Measurements from ENCODE around the gene FBLN1. TPM values are rescaled to one million over a fixed set of nuclear protein-coding genes. Genes with fewer than 3 reads are reported as not detected.

The FBLN1 gene
- total and polyA plus RNA-seq, 2 of the 13 experiments (the other 11 are each of a cell fraction or from before 2014, with no cell fraction given): 37.3 to 103 TPM

DNA sequence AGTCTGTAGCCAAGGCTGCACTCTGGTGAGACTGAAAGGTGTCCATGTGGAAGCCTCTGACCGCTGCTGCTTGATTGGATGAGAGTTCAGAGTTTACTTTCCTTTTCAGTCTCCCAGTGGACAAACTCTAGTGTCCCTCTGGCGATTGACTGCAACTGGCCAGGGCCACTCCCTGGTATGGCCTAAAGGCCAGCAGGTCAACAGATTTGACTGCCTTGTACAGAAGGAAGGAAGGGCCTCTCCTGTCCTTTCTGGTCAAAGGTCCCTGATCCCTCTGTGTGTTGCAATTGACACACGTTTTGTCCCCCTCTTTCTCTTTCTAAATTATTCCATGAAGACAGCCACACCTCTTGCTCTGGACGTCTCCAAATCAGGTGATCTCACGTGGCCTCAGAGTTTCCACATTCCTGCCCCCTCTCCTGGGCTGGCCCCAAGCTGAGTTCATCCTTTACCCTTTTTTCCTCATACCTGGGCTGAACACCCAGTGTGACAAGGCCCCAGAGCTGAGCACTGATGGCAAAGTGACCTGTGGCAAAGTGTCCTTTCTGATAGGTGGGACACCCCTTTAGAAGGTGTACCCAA lies 18.7 kb upstream of the FBLN1 start (continued):
- TF ChIP-seq SMYD3 (CRISPR knock-in tag; IDR thresholded peaks at IDR 0.05): no peak
- 0 out of 2 replicates have a peak, but pooled peaks have one; percentile 43 for TF ChIP-seq ZNF761 (CRISPR knock-in tag; conservative IDR thresholded peaks at IDR 0.05)
- TF ChIP-seq HMG20A (CRISPR knock-in tag; IDR thresholded peaks at IDR 0.05; ENCODE audit: borderline replicate concordance): 0 out of 2 replicates have a peak, but pooled peaks have one; percentile 27
- TF ChIP-seq ZNF605 (CRISPR knock-in tag; IDR thresholded peaks at IDR 0.05): 0 out of 2 replicates have a peak, but pooled peaks have one; percentile 54
- no peak for TF ChIP-seq AGO1 (IDR thresholded peaks at IDR 0.05; ENCODE audit: low read depth, low read length, poor library complexity, severe bottlenecking)
- no peak for TF ChIP-seq RBM22 (optimal IDR thresholded peaks at IDR 0.05; ENCODE audit: low read length)
- TF ChIP-seq, protein P1, sequence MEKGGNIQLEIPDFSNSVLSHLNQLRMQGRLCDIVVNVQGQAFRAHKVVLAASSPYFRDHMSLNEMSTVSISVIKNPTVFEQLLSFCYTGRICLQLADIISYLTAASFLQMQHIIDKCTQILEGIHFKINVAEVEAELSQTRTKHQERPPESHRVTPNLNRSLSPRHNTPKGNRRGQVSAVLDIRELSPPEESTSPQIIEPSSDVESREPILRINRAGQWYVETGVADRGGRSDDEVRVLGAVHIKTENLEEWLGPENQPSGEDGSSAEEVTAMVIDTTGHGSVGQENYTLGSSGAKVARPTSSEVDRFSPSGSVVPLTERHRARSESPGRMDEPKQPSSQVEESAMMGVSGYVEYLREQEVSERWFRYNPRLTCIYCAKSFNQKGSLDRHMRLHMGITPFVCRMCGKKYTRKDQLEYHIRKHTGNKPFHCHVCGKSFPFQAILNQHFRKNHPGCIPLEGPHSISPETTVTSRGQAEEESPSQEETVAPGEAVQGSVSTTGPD (CRISPR knock-in tag; IDR thresholded peaks at IDR 0.05): no peak; the same call in 1 of the 2 replicates
- TF ChIP-seq, protein P2, sequence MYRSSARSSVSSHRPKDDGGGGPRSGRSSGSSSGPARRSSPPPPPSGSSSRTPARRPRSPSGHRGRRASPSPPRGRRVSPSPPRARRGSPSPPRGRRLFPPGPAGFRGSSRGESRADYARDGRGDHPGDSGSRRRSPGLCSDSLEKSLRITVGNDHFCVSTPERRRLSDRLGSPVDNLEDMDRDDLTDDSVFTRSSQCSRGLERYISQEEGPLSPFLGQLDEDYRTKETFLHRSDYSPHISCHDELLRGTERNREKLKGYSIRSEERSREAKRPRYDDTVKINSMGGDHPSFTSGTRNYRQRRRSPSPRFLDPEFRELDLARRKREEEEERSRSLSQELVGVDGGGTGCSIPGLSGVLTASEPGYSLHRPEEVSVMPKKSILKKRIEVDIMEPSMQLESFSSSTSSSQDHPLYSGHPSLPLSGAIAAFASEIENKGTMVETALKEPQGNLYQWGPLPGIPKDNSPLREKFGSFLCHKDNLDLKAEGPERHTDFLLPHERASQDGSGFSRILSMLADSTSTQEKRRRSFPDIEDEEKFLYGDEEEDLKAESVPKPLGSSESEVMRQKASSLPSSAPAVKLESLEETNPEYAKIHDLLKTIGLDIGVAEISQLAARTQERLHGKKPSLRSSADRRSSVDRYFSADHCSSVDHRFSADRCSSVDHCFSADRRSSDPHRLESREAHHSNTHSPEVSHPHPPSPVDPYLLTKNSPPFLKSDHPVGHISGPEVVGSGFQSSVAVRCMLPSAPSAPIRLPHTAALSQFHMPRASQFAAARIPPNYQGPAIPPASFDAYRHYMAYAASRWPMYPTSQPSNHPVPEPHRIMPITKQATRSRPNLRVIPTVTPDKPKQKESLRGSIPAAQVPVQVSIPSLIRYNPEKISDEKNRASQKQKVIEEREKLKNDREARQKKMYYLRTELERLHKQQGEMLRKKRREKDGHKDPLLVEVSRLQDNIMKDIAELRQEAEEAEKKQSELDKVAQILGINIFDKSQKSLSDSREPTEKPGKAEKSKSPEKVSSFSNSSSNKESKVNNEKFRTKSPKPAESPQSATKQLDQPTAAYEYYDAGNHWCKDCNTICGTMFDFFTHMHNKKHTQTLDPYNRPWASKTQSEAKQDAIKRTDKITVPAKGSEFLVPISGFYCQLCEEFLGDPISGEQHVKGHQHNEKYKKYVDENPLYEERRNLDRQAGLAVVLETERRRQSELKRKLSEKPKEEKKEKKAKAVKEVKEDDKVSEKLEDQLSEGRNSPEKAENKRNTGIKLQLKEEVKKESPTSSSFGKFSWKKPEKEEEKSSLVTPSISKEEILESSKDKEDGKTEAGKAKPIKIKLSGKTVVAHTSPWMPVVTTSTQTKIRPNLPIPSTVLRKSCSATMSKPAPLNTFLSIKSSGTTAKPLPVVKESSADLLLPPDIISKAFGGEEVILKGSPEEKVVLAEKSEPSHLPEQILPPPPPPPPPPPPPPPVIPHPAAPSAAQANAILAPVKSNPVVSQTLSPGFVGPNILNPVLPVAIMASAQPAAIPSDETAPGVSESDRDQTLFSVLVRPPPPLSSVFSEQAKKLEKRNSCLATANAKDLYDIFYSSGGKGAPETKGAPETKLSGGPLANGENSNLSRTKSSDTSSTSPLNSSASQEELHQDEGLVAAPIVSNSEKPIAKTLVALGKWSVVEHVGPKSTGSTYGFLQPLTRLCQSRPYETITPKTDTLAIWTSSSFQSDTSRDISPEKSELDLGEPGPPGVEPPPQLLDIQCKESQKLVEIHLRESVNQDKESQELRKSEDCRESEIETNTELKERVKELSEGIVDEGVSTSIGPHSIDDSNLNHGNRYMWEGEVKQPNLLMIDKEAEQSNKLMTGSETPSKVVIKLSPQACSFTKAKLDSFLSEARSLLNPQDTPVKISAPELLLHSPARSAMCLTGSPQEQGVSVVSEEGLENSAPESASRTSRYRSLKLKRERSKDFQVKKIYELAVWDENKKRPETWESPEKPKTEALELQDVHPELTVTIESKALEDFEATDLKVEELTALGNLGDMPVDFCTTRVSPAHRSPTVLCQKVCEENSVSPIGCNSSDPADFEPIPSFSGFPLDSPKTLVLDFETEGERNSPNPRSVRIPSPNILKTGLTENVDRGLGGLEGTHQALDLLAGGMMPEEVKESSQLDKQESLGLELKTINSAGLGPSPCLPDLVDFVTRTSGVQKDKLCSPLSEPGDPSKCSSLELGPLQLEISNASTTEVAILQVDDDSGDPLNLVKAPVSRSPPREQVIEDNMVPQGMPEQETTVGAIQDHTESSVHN (CRISPR knock-in tag; IDR thresholded peaks at IDR 0.05): no peak
- TF ChIP-seq ZNF720 (CRISPR knock-in tag; IDR thresholded peaks at IDR 0.05): no peak
- no peak; the same call in 1 of the 2 replicates for TF ChIP-seq CREM (IDR thresholded peaks at IDR 0.05)
- TF ChIP-seq CREM (CRISPR knock-in tag; IDR thresholded peaks at IDR 0.05): no peak
- TF ChIP-seq NR3C1 (CRISPR knock-in tag; IDR thresholded peaks at IDR 0.05): no peak
- TF ChIP-seq NFYC (CRISPR knock-in tag; IDR thresholded peaks at IDR 0.05): peak; percentile 44; the same call in 1 of the 2 replicates
- TF ChIP-seq, protein P3, sequence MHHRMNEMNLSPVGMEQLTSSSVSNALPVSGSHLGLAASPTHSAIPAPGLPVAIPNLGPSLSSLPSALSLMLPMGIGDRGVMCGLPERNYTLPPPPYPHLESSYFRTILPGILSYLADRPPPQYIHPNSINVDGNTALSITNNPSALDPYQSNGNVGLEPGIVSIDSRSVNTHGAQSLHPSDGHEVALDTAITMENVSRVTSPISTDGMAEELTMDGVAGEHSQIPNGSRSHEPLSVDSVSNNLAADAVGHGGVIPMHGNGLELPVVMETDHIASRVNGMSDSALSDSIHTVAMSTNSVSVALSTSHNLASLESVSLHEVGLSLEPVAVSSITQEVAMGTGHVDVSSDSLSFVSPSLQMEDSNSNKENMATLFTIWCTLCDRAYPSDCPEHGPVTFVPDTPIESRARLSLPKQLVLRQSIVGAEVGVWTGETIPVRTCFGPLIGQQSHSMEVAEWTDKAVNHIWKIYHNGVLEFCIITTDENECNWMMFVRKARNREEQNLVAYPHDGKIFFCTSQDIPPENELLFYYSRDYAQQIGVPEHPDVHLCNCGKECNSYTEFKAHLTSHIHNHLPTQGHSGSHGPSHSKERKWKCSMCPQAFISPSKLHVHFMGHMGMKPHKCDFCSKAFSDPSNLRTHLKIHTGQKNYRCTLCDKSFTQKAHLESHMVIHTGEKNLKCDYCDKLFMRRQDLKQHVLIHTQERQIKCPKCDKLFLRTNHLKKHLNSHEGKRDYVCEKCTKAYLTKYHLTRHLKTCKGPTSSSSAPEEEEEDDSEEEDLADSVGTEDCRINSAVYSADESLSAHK (CRISPR knock-in tag; IDR thresholded peaks at IDR 0.05; ENCODE audit: borderline replicate concordance): no peak
- TF ChIP-seq SOX5 (CRISPR knock-in tag; IDR thresholded peaks at IDR 0.05; ENCODE audit: borderline replicate concordance): peak; percentile 67
- TF ChIP-seq RXRA (CRISPR knock-in tag; IDR thresholded peaks at IDR 0.05): peak; percentile 59; the same call in 1 of the 2 replicates
- 0 out of 2 replicates have a peak, but pooled peaks have one; percentile 46 for TF ChIP-seq PITX1 (CRISPR knock-in tag; IDR thresholded peaks at IDR 0.05)

Measured in HepG2 (cell line).